ENCODE measurements around the gene BANP. TPM values are rescaled to one million over a fixed set of nuclear protein-coding genes. Genes with fewer than 3 reads are reported as not detected.

BANP gene
- total RNA-seq, 1 experiment from 2014 or later: 24.2 TPM

GRCh38 chr16:87956365-87957231 lies 5.4 kb downstream of the BANP start:
- Histone ChIP-seq H2AFZ (ENCODE audit: low read length) (no peak overlapping the region), H3K36me3 (ENCODE audit: low read depth, low read length) (no peaks in the 10 kb centered on the region), H3K9ac (ENCODE audit: low read length) (no peak overlapping the region), H4K20me1 (ENCODE audit: low read length) (no peaks in the 10 kb centered on the region), H3K27ac (ENCODE audit: low read length) (no peak overlapping the region), H3F3A (ENCODE audit: low read length, unreplicated experiment) (no peaks in the 10 kb centered on the region), H3K4me1 (ENCODE audit: insufficient read depth, low read length) (0 out of 2 replicates have a peak, but pooled peaks cover 7% of the 10 kb centered on the region), H3K4me3 (ENCODE audit: low read length) (no peak overlapping the region), H3K27me3 (ENCODE audit: low read length) (no peaks in the 10 kb centered on the region), H3K9me3 (ENCODE audit: low read length) (no peaks in the 10 kb centered on the region), H3K79me2 (ENCODE audit: low read length) (peaks cover 100% of the 10 kb centered on the region), H3K4me2 (ENCODE audit: low read length) (no peak overlapping the region), H3K9me2 (replicated peaks; ENCODE audit: low read length) (no peaks in the 10 kb centered on the region)
- intact Hi-C loops (cut with micrococcal nuclease): no loop called here
- DNase-seq (no peak), ATAC-seq (no peak)
- BruUV-seq (replicated peaks): no TSS peak
- CTCF ChIA-PET: no interaction called here
- POLR2A ChIA-PET (ENCODE audit: unreplicated experiment): no interaction called here
- no peak for TF ChIP-seq EZH2phosphoT487 (IDR thresholded peaks at IDR 0.05; ENCODE audit: borderline replicate concordance, low read length)
- TF ChIP-seq CTCF (conservative IDR thresholded peaks at IDR 0.05; ENCODE audit: low read depth, low read length): peak; percentile 30; the same call in 1 of the 2 replicates

GRCh38 chr16:87957296-87958094 lies 6.3 kb downstream of the BANP start:
- ChIA-PET POLR2A (ENCODE audit: unreplicated experiment) (no interaction called here), CTCF (no interaction called here)
- H4K20me1 ChIP-seq (ENCODE audit: low read length): no peaks in the 10 kb centered on the region
- H3K79me2 ChIP-seq (ENCODE audit: low read length): peaks cover 100% of the 10 kb centered on the region
- intact Hi-C loops (cut with micrococcal nuclease): no loop called here
- no peaks in the 10 kb centered on the region for H3K36me3 ChIP-seq (ENCODE audit: low read depth, low read length)
- H3K27me3 ChIP-seq (ENCODE audit: low read length): no peaks in the 10 kb centered on the region
- H3K27ac ChIP-seq (ENCODE audit: low read length): no peak overlapping the region
- no peak overlapping the region for H2AFZ ChIP-seq (ENCODE audit: low read length)
- ATAC-seq: no peak
- H3K9me2 ChIP-seq (replicated peaks; ENCODE audit: low read length): no peaks in the 10 kb centered on the region
- TF ChIP-seq EZH2phosphoT487 (IDR thresholded peaks at IDR 0.05; ENCODE audit: borderline replicate concordance, low read length) (no peak), CTCF (conservative IDR thresholded peaks at IDR 0.05; ENCODE audit: low read depth, low read length) (no peak), EZH2 (IDR thresholded peaks at IDR 0.05; ENCODE audit: low read length, unreplicated experiment) (no peak)
- H3K9ac ChIP-seq (ENCODE audit: low read length): no peak overlapping the region
- H3K4me2 ChIP-seq (ENCODE audit: low read length): no peak overlapping the region
- no TSS peak for BruUV-seq (replicated peaks)
- no peak overlapping the region for H3K4me3 ChIP-seq (ENCODE audit: low read length)
- no peak for DNase-seq
- H3F3A ChIP-seq (ENCODE audit: low read length, unreplicated experiment): no peaks in the 10 kb centered on the region
- 0 out of 2 replicates have a peak, but pooled peaks cover 5% of the 10 kb centered on the region for H3K4me1 ChIP-seq (ENCODE audit: insufficient read depth, low read length)
- H3K9me3 ChIP-seq (ENCODE audit: low read length): no peaks in the 10 kb centered on the region

Data from PC-3 (cell line).